ENCODE measurements around the gene TENM3.

TENM3 gene

GRCh38 chr4:182556580-182556979 lies 313.4 kb downstream of the TENM3 start:
- H3K9me3 ChIP-seq (ENCODE audit: severe bottlenecking): no peaks in the 10 kb centered on the region
- no peaks in the 10 kb centered on the region for H3K4me1 ChIP-seq (ENCODE audit: insufficient read depth, poor library complexity, severe bottlenecking)
- H3K27ac ChIP-seq (ENCODE audit: poor library complexity, severe bottlenecking): no peak overlapping the region
- H3K36me3 ChIP-seq (ENCODE audit: low read depth): no peaks in the 10 kb centered on the region
- ATAC-seq (ENCODE audit: low read depth): no peak
- H3K27me3 ChIP-seq (ENCODE audit: insufficient read depth, poor library complexity, severe bottlenecking): no peaks in the 10 kb centered on the region
- no peak overlapping the region for H3K4me3 ChIP-seq (ENCODE audit: severe bottlenecking)
- TF ChIP-seq, protein P1, sequence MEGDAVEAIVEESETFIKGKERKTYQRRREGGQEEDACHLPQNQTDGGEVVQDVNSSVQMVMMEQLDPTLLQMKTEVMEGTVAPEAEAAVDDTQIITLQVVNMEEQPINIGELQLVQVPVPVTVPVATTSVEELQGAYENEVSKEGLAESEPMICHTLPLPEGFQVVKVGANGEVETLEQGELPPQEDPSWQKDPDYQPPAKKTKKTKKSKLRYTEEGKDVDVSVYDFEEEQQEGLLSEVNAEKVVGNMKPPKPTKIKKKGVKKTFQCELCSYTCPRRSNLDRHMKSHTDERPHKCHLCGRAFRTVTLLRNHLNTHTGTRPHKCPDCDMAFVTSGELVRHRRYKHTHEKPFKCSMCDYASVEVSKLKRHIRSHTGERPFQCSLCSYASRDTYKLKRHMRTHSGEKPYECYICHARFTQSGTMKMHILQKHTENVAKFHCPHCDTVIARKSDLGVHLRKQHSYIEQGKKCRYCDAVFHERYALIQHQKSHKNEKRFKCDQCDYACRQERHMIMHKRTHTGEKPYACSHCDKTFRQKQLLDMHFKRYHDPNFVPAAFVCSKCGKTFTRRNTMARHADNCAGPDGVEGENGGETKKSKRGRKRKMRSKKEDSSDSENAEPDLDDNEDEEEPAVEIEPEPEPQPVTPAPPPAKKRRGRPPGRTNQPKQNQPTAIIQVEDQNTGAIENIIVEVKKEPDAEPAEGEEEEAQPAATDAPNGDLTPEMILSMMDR (IDR thresholded peaks at IDR 0.05; ENCODE audit: poor library complexity, severe bottlenecking): no peak
- DNase-seq (ENCODE audit: low spot score): no peak

DNA sequence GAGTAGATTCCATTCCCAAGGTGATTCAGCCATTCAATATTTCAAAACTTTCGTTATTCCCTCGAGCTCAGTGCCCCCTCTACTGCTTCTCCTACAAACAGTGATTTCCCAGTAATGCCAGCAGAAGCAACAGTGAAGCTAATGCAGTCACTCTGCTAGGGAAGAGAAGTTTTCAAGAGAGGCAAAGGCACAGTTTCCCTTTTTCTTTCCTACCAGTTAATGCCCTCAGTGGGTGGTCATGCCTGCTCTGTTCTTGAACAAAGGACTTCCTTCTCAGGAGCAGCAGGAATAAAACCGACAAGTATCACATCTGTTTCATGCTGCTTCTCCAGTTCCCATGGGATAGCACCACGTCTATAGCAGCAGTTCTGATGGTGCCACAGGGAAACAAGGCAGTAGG lies 317.2 kb downstream of the TENM3 start:
- no peaks in the 10 kb centered on the region for H3K9me3 ChIP-seq (ENCODE audit: severe bottlenecking)
- ATAC-seq (ENCODE audit: low read depth) (no peak), DNase-seq (ENCODE audit: low spot score) (no peak)
- H3K4me1 ChIP-seq (ENCODE audit: insufficient read depth, poor library complexity, severe bottlenecking): no peaks in the 10 kb centered on the region
- no peak overlapping the region for H3K27ac ChIP-seq (ENCODE audit: poor library complexity, severe bottlenecking)
- H3K27me3 ChIP-seq (ENCODE audit: insufficient read depth, poor library complexity, severe bottlenecking): no peaks in the 10 kb centered on the region
- H3K4me3 ChIP-seq (ENCODE audit: severe bottlenecking): no peak overlapping the region
- TF ChIP-seq, protein P1 (IDR thresholded peaks at IDR 0.05; ENCODE audit: poor library complexity, severe bottlenecking): no peak
- H3K36me3 ChIP-seq (ENCODE audit: low read depth): no peaks in the 10 kb centered on the region

DNA sequence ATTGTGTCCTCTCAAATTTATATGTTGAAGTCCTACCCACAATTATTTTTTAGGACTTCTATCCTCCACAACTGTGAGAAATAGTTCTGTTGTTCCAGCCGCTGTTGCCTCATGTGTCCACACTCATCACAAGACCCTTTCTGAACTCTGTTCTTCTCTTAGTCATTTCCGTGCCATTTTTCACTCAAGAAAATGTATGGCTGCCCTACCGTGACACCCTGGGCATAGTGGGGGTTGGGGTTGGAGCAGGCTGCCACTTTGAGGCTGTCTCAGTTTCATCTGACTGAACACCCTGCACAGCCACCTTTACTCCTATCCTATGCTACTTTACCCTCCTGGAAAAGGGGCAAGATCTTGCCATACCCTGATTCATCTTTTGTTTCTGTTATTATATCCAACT lies 319.1 kb downstream of the TENM3 start:
- H3K4me3 ChIP-seq (ENCODE audit: severe bottlenecking): no peak overlapping the region
- no peaks in the 10 kb centered on the region for H3K36me3 ChIP-seq (ENCODE audit: low read depth)
- DNase-seq (ENCODE audit: low spot score) (no peak), ATAC-seq (ENCODE audit: low read depth) (no peak)
- H3K4me1 ChIP-seq (ENCODE audit: insufficient read depth, poor library complexity, severe bottlenecking): no peaks in the 10 kb centered on the region
- TF ChIP-seq, protein P1 (IDR thresholded peaks at IDR 0.05; ENCODE audit: poor library complexity, severe bottlenecking): no peak
- no peaks in the 10 kb centered on the region for H3K9me3 ChIP-seq (ENCODE audit: severe bottlenecking)
- H3K27ac ChIP-seq (ENCODE audit: poor library complexity, severe bottlenecking): no peak overlapping the region
- H3K27me3 ChIP-seq (ENCODE audit: insufficient read depth, poor library complexity, severe bottlenecking): no peaks in the 10 kb centered on the region

- no peaks in the 10 kb centered on the region for H3K9me3 ChIP-seq (ENCODE audit: severe bottlenecking)
- TF ChIP-seq, protein P1 (IDR thresholded peaks at IDR 0.05; ENCODE audit: poor library complexity, severe bottlenecking): no peak
- no peak overlapping the region for H3K27ac ChIP-seq (ENCODE audit: poor library complexity, severe bottlenecking)
- no peaks in the 10 kb centered on the region for H3K36me3 ChIP-seq (ENCODE audit: low read depth)
- DNase-seq (ENCODE audit: low spot score): no peak
- ATAC-seq (ENCODE audit: low read depth): no peak
- no peaks in the 10 kb centered on the region for H3K4me1 ChIP-seq (ENCODE audit: insufficient read depth, poor library complexity, severe bottlenecking)
- H3K27me3 ChIP-seq (ENCODE audit: insufficient read depth, poor library complexity, severe bottlenecking): no peaks in the 10 kb centered on the region
- no peak overlapping the region for H3K4me3 ChIP-seq (ENCODE audit: severe bottlenecking)
Measured at GRCh38 chr4:182564724-182565369, 321.6 kb downstream of the TENM3 start.

- no peaks in the 10 kb centered on the region for H3K4me1 ChIP-seq (ENCODE audit: insufficient read depth, poor library complexity, severe bottlenecking)
Measured at GRCh38 chr4:182567119-182567518, 323.9 kb downstream of the TENM3 start.

More at GRCh38 chr4:182567119-182567518, 323.9 kb downstream of the TENM3 start:
- no peaks in the 10 kb centered on the region for H3K27me3 ChIP-seq (ENCODE audit: insufficient read depth, poor library complexity, severe bottlenecking)
- H3K9me3 ChIP-seq (ENCODE audit: severe bottlenecking): no peaks in the 10 kb centered on the region
- H3K4me3 ChIP-seq (ENCODE audit: severe bottlenecking): no peak overlapping the region
- DNase-seq (ENCODE audit: low spot score) (no peak), ATAC-seq (ENCODE audit: low read depth) (no peak)
- TF ChIP-seq, protein P1 (IDR thresholded peaks at IDR 0.05; ENCODE audit: poor library complexity, severe bottlenecking): no peak
- no peaks in the 10 kb centered on the region for H3K36me3 ChIP-seq (ENCODE audit: low read depth)
- no peak overlapping the region for H3K27ac ChIP-seq (ENCODE audit: poor library complexity, severe bottlenecking)

All from RWPE2 (cell line).